ENCODE results near the gene JAKMIP3.

Gene JAKMIP3

GRCh38 chr10:132044803-132045202 lies 20.9 kb upstream of the JAKMIP3 start:
- no peak for DNase-seq

DNA sequence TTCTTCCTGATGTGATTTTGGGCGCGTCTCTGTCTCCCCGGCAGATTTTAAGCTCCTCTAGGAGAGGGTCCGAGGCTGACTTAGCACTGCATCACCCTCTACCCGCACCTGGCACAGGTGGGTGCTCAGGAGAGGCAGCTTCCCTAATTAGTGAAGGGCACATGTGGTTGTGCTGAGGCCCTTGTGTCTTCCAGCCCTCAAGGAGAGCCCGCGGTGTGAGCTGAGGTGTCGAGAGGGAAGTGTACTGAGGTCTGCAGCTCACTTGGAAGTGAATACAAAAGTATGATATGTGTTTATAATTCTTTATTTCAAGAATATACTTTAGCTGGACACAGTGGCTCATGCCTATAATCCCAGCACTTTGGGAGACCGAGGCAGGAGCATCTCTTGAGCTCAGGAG lies 20.4 kb upstream of the JAKMIP3 start:
- no peak for DNase-seq

DNA sequence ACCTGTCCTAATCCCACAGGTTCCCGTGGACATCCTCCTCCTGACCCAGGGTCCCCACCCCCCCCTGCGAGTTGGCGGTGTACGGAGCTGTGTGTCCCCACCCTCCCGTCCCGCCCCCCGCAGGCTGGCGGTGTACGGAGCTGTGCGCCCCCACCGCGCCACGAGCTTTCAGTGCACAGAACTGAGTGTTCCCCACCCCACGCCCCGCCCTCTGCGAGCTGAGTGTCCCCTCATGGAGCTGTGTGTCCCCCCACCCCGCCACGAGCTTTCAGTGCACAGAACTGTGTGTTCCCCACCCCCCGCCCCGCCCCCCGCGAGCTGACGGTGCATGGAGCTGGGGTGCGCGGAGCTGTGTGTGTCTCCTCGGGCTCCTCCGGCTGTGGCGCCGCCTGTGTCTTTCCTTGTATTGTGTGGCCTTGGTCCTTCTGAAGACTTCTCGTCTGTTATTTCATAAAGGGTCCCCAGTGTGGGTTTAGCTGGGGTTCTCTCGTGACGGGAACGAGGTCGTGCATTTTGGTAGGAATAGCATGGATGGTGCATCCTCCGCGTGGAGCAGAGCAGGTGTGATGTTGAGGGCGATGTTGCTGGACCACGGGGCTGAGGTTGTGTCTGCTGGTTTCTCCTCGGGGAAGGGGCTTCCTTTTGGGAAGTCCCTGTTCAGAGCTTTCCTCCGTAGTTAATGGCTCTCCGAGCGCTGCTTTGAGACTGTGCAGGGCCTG lies 18.0 kb upstream of the JAKMIP3 start:
- no peak for DNase-seq

DNA sequence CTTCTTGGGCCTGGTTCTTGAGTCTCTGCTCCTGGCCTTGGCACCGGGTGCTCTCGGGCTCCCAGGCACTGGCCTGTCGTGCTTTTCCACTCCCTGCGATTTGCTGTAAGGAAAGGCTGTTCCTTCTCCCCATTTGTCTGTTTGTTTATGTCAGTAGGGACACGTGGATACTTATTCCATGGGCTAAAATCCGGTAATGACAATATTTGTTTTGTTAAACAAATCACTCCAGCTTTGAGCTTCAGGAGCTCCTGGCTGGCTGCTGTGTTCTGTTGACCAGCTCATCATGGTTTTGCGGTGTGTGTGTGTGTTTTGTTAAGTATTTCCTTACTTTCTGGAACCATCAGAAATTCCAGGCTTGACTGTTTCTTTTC lies 17.5 kb upstream of the JAKMIP3 start:
- DNase-seq, result no peak

- no peak for DNase-seq
Measured at GRCh38 chr10:132050191-132050590, 15.6 kb upstream of the JAKMIP3 start.

DNA sequence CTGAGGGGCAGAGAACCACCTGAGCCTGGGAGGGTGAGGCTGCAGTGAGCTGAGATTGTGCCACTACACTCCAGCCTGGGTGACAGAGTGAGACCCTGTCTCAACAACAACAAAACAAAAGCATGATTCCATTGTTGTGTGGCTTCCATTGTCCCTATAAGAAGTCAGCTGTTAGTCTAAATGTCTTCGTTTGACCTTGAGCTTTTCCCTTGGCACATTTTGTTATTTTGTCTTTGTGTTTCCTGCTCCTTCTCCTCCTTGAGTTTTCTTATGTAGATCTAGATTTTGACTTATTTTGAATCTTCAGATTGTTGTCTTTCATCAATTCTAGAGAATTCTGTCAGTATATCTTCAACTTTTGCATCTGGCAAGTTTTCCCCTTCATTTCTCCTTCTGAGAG lies 13.6 kb upstream of the JAKMIP3 start:
- no peak for DNase-seq

DNA sequence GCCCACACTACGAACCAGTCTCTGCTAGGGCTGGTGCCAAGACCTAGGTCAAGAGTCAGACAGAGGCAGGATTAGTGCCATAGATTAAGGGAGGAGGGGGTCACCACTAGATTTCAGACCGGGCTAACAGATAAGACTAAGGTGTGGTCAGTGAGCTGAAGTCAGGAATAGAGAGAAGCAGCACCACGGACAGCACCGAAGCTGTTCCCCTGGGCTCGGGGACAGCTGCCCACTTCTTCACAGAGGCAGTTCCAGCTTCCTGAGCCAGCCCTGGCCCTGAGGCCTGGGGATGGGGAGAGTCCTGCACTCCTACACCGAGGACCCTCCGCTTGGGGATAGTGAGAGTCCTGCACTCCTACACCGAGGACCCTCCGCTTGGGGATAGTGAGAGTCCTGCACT lies 11.2 kb upstream of the JAKMIP3 start:
- DNase-seq, result no peak

DNA sequence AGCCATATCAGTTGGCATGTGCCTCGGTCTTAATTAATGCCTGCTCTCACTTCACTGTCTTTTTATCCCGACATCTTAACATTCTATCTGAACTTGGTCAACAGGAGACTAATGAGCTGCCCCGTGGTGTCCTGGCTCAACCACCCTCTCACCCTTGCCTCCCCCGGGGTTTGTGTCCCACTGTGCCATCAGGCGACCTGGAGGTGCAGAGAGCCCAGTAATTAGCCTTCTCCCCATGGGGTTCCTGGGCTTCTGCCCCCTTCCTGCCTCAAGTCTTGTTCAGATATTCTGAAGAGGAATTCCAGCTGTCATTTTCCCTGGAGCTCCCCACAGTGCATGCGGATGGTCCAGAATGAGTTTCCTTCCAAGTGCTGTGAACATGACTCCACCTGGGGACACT lies 10.1 kb upstream of the JAKMIP3 start:
- DNase-seq, result no peak

DNA sequence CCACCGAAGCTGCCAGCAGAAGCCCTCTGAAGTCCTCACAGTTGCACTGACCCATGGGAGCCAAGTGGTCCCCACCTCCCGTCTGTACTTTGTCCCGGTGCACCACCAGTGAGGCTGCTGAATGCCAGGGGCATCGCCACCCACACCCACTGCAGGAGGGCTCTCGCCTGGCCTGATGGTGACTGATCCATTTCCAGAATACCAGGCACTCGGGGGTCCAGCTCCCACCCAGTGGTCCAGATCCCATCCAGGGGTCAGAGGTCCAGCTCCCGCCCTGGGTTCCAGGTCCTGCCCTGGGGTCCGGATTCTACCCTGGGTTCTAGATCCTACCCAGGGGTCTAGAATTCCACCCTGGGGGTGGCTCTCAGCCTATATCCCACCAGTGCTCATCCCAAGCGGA lies 9.1 kb upstream of the JAKMIP3 start:
- DNase-seq, result no peak

DNA sequence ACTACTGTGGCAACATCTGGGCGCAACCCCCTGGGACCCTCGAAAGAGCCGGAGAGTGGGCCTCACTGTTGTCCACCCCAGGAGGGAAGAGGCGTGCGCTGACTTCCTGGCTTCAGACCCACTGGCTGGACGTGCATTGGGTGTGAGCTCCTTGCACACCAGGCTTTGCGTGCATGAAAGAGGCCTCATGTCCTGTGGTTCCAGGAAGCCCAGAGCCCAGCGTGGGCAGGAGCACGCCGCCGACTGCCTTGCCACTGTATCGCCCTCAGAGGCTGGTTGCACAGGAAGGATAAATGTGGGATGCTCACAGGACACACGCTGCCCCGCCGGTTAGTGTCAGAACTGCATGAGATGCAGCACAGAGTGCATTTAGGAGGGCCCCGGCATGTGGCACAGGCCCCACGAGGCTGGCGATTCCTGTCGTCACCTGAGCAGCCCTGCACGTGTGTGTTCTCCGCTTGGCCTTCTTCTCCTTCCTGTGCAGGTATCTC lies 8.5 kb upstream of the JAKMIP3 start:
- no peak for DNase-seq

DNA sequence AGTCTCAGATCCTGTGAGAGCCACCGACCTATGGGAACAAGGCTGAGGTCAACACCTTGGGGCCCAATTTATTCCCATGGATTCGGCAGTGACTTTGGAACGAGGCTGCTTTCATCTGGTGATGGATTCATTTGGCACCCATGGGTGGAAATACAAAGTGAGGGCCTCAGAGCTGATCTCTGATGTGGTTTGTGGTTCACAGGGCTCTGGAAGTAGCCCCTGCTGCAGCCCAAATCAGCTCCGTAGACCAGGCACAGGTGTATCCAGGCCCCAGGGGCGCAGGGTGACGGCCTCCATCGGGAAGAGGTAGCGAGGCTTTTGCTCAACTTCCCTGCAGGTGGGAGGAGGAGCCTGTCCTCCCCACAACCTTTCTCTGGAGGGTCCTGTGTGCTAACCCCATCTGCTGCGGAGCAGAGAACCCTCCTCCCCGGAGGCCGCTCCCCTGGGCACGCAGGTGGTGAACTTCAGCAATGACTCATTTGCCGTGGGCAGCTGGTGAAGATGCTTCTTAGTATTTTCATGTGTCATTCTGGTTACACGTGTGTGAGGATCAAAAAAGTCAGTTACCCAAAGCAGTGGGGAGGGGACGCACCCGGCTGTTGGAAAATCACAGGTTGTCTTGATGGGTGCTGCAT lies 7.5 kb upstream of the JAKMIP3 start:
- no peak for DNase-seq

GRCh38 chr10:132058793-132059759 lies 6.7 kb upstream of the JAKMIP3 start:
- no peak for DNase-seq

DNA sequence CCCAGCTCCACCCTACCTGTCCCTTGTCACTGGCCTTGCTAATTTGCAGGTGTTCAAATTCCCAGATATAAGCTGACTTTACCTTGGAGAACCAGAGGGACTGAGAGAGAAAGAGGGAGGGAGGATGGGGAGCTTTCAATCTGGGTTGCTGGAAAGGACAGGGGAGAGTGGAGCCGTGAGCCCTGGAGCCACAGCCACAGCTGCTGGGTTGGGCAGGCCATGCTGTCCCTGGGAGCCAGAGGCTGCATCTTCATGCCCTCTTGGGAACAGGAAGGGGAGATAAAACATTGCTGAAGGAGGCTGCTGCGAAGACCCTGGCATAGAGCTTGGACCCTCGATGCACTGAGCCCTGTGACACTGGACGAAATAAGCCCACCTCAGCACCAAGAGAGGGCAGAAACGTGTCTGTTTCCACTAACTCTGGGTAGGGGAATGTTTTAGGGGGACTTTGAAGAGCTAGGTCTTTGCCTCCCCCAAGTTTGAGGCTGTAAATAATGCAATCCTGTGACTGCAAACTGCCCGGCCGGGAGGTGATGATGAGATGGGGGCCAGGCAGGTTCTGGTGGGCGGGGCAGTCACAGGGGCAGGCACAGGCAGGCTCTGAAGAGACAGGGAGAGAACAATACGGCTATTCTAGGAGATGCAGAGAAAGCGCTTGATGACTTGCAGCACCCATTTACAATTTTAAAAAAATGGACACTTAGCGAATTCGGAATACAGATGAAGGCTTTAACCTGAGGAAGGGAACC lies 5.8 kb upstream of the JAKMIP3 start:
- DNase-seq, result no peak

- no peak for DNase-seq
Measured at GRCh38 chr10:132061030-132061429, 4.7 kb upstream of the JAKMIP3 start.

- no peak for DNase-seq
Measured at GRCh38 chr10:132061465-132061864, 4.3 kb upstream of the JAKMIP3 start.

DNA sequence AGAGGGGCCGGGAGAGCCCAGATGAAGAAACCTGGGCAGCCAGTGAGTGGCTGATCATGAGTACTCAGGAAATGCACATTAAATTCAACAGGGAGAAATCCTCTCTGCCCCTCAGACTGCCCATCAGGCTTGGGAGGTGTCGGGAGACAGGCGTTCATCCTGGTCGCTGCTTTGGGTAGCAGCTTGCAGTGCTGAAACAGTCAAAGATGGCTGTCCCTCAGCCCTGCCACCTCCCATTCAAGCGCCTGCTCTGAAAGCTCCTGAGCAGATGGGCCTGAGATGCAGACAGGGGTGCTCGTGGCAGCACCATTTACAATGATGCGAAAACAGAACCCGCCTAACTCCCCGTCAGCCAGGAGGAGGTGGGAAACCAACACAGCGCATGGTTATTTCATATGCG lies 3.6 kb upstream of the JAKMIP3 start:
- DNase-seq, result no peak

GRCh38 chr10:132062641-132063390 lies 2.9 kb upstream of the JAKMIP3 start:
- DNase-seq, result no peak

- no peak for DNase-seq
Measured at GRCh38 chr10:132063432-132063831, 2.3 kb upstream of the JAKMIP3 start.

- DNase-seq, result no peak
Measured at GRCh38 chr10:132064082-132064755, 1.5 kb upstream of the JAKMIP3 start.

DNA sequence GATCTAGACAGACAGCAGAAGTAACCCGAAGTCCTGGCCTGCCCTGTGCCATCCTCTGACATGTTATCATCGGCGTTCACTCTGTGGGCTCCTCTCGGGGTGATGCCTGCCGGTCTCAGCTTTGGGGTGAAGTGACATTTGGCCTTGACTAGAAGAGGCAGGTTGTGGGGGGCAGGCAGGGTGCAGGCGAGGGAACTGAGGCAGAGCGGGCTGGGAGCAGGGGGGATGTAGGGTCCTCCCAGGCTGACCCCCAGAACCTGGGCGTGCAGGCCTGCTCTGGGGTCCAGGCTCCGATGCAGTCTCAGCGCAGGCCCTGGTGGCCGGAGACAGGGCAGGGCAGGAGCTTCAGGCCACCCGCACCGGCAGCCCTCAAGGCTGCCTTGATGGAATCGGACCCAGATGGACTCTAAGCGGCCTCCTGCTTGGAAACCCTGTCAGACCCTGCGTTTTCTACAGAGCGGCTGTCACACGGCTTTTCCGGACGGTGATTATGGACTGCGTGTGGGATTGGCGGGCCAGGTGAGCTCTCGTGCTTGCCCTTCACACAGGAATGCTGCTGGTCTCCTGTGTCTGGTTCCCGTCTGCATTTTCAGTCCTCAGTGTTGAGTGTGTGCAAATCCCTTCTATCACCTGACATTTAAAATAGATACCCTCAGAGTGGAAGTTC lies 842 bp upstream of the JAKMIP3 start:
- DNase-seq, result no peak

DNA sequence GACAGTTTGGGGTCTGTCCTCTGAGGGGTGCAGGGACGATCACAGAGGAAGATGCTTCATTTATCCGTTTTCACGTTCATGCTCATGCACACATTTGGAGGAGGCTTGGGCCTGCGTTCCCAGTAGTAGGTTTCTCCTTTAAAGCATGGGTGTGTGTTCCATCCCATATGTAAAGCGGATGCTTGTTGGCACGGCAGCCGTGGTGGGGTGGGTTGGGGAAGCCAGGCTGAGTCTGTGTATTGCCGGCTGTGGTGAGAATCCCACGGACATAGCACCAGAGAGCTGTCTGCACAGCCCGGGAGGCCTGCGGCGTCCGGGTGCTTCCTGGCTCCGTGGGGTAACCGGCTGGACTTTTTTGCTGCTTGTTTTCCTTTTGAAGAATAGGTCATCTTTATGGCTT lies 440 bp downstream of the JAKMIP3 start:
- no peak for DNase-seq
